HepG2 (cell line): ENCODE data around the gene MYO18A. TPM values are rescaled to one million over a fixed set of nuclear protein-coding genes. Genes with fewer than 3 reads are reported as not detected.

Experiments used
- ATAC-seq: fragments of 200-7000 bp; cut with Tn5 transposase; 3 replicates; pipeline ENCODE4 v1.9.1; 2020; ENCODE audit warnings: mild to moderate bottlenecking, moderate library complexity
- BruUV-seq: library from RNA; stranded (reverse); fragments of 400-500 nt; replicated peaks from 2 replicates; lab custom pipeline; 2021; lab: Mats Ljungman, UMichigan
- CTCF ChIA-PET: fragments of 300-600 bp; formaldehyde crosslinking; extraction: SDS; loops from one replicate; lab custom pipeline; 2021; ENCODE audit warnings: low total read pairs, inconsistent platforms, low intra/inter-chr PET ratio; lab: Yijun Ruan, JAX
- POLR2A ChIA-PET: fragments of 350-600 bp; sonication (Branson Sonifier 250); formaldehyde crosslinking; loops from one replicate; lab custom pipeline; 2020; ENCODE audit warnings: antibody characterized with exemption, inconsistent platforms; lab: Yijun Ruan, JAX
- DNase-seq: peaks from one replicate; pipeline ENCODE4 v3.0.0-alpha.2; 2015; ENCODE audit warnings: low spot score
- FAIRE-seq: peaks from 3 replicates; lab custom pipeline; 2011; peaks lifted over from hg19 to GRCh38; lab: Jason Lieb, UNC
- H2AFZ ChIP-seq: one replicate; pipeline ENCODE4 v1.6.1; 2011; ENCODE audit warnings: low read length, inconsistent platforms
- H3K27ac ChIP-seq: fragments of 300-600 bp; 3 replicates; pipeline ENCODE4 v1.8.0; 2011; ENCODE audit warnings: mixed run types, mild to moderate bottlenecking, mixed read lengths, low read length, inconsistent platforms; ENCODE audit not compliant: insufficient read depth; ENCODE audit errors: extremely low read length
- H3K27me3 ChIP-seq, 2 experiments: fragments of 200-600 bp in 1 of 2; 2 replicates in 1 of 2; 3 replicates in 1 of 2; pipeline versions ENCODE4 v1.6.0 to v1.8.0; 2011; ENCODE audit warnings: low read length in 2 of 2, mild to moderate bottlenecking in 2 of 2, moderate library complexity in 2 of 2, inconsistent platforms in 1 of 2; ENCODE audit not compliant: insufficient read depth in 2 of 2, control insufficient read depth in 1 of 2
- H3K36me3 ChIP-seq, 2 experiments: fragments of 200-600 bp in 1 of 2; replicated peaks in 1 of 2; 2 replicates in 1 of 2; 3 replicates in 1 of 2; pipeline versions ENCODE4 v1.5.1 to v1.8.0; 2011; ENCODE audit warnings: low read length in 2 of 2, inconsistent platforms in 1 of 2; ENCODE audit not compliant: insufficient read depth in 2 of 2, control insufficient read depth in 1 of 2
- H3K4me1 ChIP-seq: 2 replicates; pipeline ENCODE4 v1.5.1; 2012; ENCODE audit warnings: low read length, inconsistent platforms; ENCODE audit not compliant: insufficient read depth
- H3K4me2 ChIP-seq: 2 replicates; pipeline ENCODE4 v1.6.0; 2011; ENCODE audit warnings: low read depth, low read length, inconsistent platforms
- H3K4me3 ChIP-seq, 3 experiments: fragments of 200-600 bp in 1 of 3; sonication (generic), shearing (Covaris generic) in 1 of 3; replicated peaks in 1 of 3; 2 replicates each; pipeline ENCODE4 v1.5.1; 2011 to 2016; ENCODE audit warnings: low read length in 3 of 3, inconsistent platforms in 2 of 3, low read depth in 2 of 3, mild to moderate bottlenecking in 2 of 3, control low read depth in 1 of 3, mixed read lengths in 1 of 3; ENCODE audit not compliant: insufficient read depth in 1 of 3
- H3K79me2 ChIP-seq: one replicate; pipeline ENCODE4 v1.6.1; 2011; ENCODE audit warnings: low read length, inconsistent platforms; ENCODE audit not compliant: insufficient read depth
- H3K9ac ChIP-seq: 2 replicates; pipeline ENCODE4 v1.6.0; 2011; ENCODE audit warnings: mild to moderate bottlenecking, low read depth, low read length, inconsistent platforms; ENCODE audit not compliant: insufficient read depth
- H3K9me3 ChIP-seq: 2 replicates; pipeline ENCODE4 v1.5.1; 2012; ENCODE audit warnings: mild to moderate bottlenecking, low read length
- H4K20me1 ChIP-seq: 2 replicates; pipeline ENCODE4 v1.6.0; 2011; ENCODE audit warnings: inconsistent platforms, mild to moderate bottlenecking, low read length, moderate library complexity; ENCODE audit not compliant: insufficient read depth
- ELF3 ChIP-seq: IDR thresholded peaks from 2 replicates; pipeline ENCODE4 v1.6.1; 2016; ENCODE audit warnings: missing genetic modification reagents, missing compliant biosample characterization
- HOXA7 ChIP-seq: sonication (generic); formaldehyde crosslinking; IDR thresholded peaks from 2 replicates; pipeline ENCODE4 v1.8.1; 2022; ENCODE audit warnings: mild to moderate bottlenecking, missing genetic modification reagents, moderate library complexity
- MATR3 ChIP-seq: sonication (generic); formaldehyde crosslinking; IDR thresholded peaks from 2 replicates; pipeline ENCODE4 v1.4.0; 2020; ENCODE audit warnings: missing genetic modification reagents
- NCOR1 ChIP-seq: fragments of 200-600 bp; sonication (generic); IDR thresholded peaks from 2 replicates; pipeline ENCODE4 v1.7.0; 2017; ENCODE audit warnings: antibody characterized with exemption, low read length, borderline replicate concordance
- SOX5 ChIP-seq: IDR thresholded peaks from 2 replicates; pipeline ENCODE4 v1.6.1; 2016; ENCODE audit warnings: borderline replicate concordance
- YY1 ChIP-seq: IDR thresholded peaks from 2 replicates; pipeline ENCODE4 v1.6.1; 2011; ENCODE audit warnings: low read length, low read depth, moderate library complexity, mild to moderate bottlenecking; ENCODE audit not compliant: insufficient read depth, insufficient replicate concordance
- ZNF44 ChIP-seq: sonication (generic); formaldehyde crosslinking; IDR thresholded peaks from 2 replicates; pipeline ENCODE4 v1.5.1; 2020; ENCODE audit warnings: mild to moderate bottlenecking, missing genetic modification reagents
- ZNF572 ChIP-seq: sonication (generic); formaldehyde crosslinking; IDR thresholded peaks from 2 replicates; pipeline ENCODE4 v1.5.1; 2020; ENCODE audit warnings: mild to moderate bottlenecking, missing genetic modification reagents
- ZNF598 ChIP-seq: sonication (generic); formaldehyde crosslinking; IDR thresholded peaks from 2 replicates; pipeline ENCODE4 v1.5.1; 2020; ENCODE audit warnings: mild to moderate bottlenecking, missing genetic modification reagents, borderline replicate concordance
- ZNF605 ChIP-seq: sonication (generic); formaldehyde crosslinking; IDR thresholded peaks from 2 replicates; pipeline ENCODE4 v1.8.0; 2022; ENCODE audit warnings: mild to moderate bottlenecking, missing genetic modification reagents
- ZNF672 ChIP-seq: sonication (generic); formaldehyde crosslinking; IDR thresholded peaks from 2 replicates; pipeline ENCODE4 v1.8.1; 2022; ENCODE audit warnings: missing genetic modification reagents
- WGBS: methylation state at CpG from one replicate; pipeline ENCODE4 v1.1.6; 2017; ENCODE audit warnings: low lambda C conversion rate; 5-methylcytosine and 5-hydroxymethylcytosine counted together
- in situ Hi-C: cut with HindIII; loops from 2 replicates; pipeline ENCODE4 v1.10.0; 2017; ENCODE audit warnings: low pct_unique_long_range_greater_than_20kb; ENCODE audit not compliant: extremely low pct_ligation_motif_present
- intact Hi-C: fragments of 100-400 bp; cut with micrococcal nuclease; formaldehyde crosslinking; loops from one replicate; pipeline ENCODE4 v1.10.0; 2022; ENCODE audit not compliant: unreplicated experiment
- polyA plus RNA-seq, 8 experiments: library from polyadenylated mRNA; depleted of rRNA in 3 of 8; stranded (reverse) in 7 of 8; unstranded in 1 of 8; fragments of >200 nt; fragmentation: Illumina TruSeq in 4 of 8; extraction: Trizol in 4 of 8; gene quantifications; 2 replicates each; pipeline versions ENCODE4 v1.2.1 to v1.2.3, GENCODE V29; 2011 to 2016; ENCODE audit warnings: low read depth in 4 of 8, missing spikeins in 1 of 8, mixed read lengths in 1 of 8; ENCODE audit not compliant: insufficient read depth in 1 of 8
- total RNA-seq, 5 experiments: library from RNA; depleted of rRNA; stranded (reverse); fragments of >200 nt; fragmentation: Illumina TruSeq; extraction: Trizol; gene quantifications; 2 replicates each; pipeline ENCODE4 v1.2.3, GENCODE V29; 2016; ENCODE audit warnings: low read depth in 1 of 5
- TF ChIP-seq, protein P1 (sequence below): sonication (generic); formaldehyde crosslinking; conservative IDR thresholded peaks from 2 replicates; pipeline ENCODE4 v1.4.0; 2020; ENCODE audit warnings: mild to moderate bottlenecking, missing genetic modification reagents, moderate library complexity
- TF ChIP-seq, protein P2 (sequence below): sonication (generic); formaldehyde crosslinking; conservative IDR thresholded peaks from 2 replicates; pipeline ENCODE4 v1.4.0; 2020; ENCODE audit warnings: missing genetic modification reagents
- TF ChIP-seq, protein P3 (sequence below): sonication (generic); formaldehyde crosslinking; IDR thresholded peaks from 2 replicates; pipeline ENCODE4 v1.4.0; 2020; ENCODE audit warnings: missing genetic modification reagents, mild to moderate bottlenecking, borderline replicate concordance
- TF ChIP-seq, protein P4 (sequence below): sonication (generic); formaldehyde crosslinking; IDR thresholded peaks from 2 replicates; pipeline ENCODE4 v1.5.0; 2020; ENCODE audit warnings: missing genetic modification reagents, mild to moderate bottlenecking, borderline replicate concordance

The MYO18A gene
- total and polyA plus RNA-seq, 2 of the 13 experiments (the other 11 are each of a cell fraction or from before 2014, with no cell fraction given), result 16.8 to 24.8 TPM

DNA sequence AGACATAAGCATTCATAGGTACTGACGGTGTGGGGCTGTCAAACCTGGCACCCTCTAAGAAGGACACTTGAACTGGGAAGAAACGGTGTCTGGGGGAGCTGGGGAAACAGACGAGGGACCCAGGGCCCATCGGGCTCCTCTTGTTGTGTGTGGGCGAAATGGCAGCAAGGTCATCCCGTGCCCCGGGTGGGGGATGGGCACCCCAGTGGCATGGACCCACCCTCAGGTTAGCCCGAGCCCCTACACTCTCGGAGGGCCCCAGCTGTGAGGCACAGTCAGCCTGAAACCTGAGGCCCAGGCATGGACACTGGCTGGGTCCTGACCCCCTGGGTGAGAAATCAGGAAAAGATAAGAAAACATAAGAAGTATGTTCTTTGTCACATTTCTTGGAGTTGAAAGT lies 57.1 kb downstream of the MYO18A start:
- Histone ChIP-seq H3K9ac (no peak overlapping the region), H3K27me3 (no peaks in the 10 kb centered on the region), H3K27ac (no peak overlapping the region), H3K36me3 (peaks cover 36 to 58% of the 10 kb centered on the region in 2 experiments), H2AFZ (no peak overlapping the region), H3K79me2 (peaks cover 2% of the 10 kb centered on the region), H3K9me3 (no peaks in the 10 kb centered on the region), H3K4me3 (no peak overlapping the region), H3K4me1 (no peaks in the 10 kb centered on the region), H3K4me2 (no peak overlapping the region), H4K20me1 (peaks cover 24% of the 10 kb centered on the region; the same call in 1 of the 2 replicates)
- in situ Hi-C loops (loop anchor here (25.0 kb wide), 1 partner anchor 386 kb away; the partner anchor contains the start of genes NEK8, TLCD1 and TRAF4), intact Hi-C loops (no loop called here)
- CTCF ChIA-PET, result interaction anchor here (1.7 to 2.0 kb wide), 2 partner anchors 21 to 96 kb away, joined by 13 to 16 read pairs; no protein-coding TSS in a partner anchor
- BruUV-seq, result no TSS peak
- DNase-seq (no peak), FAIRE-seq (no peak), ATAC-seq (no peak)
- 96% methylated on average over 9 of the region's 9 CpGs for WGBS
- POLR2A ChIA-PET, result interaction anchor here (1.1 to 1.2 kb wide), 2 partner anchors 56 to 171 kb away, joined by 7 to 8 read pairs; partner anchors contain the start of gene NUFIP2
- no peak for TF ChIP-seq ZNF598
- no peak for TF ChIP-seq ZNF44 (CRISPR knock-in tag)
- no peak for TF ChIP-seq ELF3 (CRISPR knock-in tag)
- TF ChIP-seq SOX5 (CRISPR knock-in tag), result no peak
- TF ChIP-seq ZNF605 (CRISPR knock-in tag), result no peak
- no peak for TF ChIP-seq HOXA7 (CRISPR knock-in tag)
- no peak for TF ChIP-seq NCOR1
- TF ChIP-seq, protein P1, sequence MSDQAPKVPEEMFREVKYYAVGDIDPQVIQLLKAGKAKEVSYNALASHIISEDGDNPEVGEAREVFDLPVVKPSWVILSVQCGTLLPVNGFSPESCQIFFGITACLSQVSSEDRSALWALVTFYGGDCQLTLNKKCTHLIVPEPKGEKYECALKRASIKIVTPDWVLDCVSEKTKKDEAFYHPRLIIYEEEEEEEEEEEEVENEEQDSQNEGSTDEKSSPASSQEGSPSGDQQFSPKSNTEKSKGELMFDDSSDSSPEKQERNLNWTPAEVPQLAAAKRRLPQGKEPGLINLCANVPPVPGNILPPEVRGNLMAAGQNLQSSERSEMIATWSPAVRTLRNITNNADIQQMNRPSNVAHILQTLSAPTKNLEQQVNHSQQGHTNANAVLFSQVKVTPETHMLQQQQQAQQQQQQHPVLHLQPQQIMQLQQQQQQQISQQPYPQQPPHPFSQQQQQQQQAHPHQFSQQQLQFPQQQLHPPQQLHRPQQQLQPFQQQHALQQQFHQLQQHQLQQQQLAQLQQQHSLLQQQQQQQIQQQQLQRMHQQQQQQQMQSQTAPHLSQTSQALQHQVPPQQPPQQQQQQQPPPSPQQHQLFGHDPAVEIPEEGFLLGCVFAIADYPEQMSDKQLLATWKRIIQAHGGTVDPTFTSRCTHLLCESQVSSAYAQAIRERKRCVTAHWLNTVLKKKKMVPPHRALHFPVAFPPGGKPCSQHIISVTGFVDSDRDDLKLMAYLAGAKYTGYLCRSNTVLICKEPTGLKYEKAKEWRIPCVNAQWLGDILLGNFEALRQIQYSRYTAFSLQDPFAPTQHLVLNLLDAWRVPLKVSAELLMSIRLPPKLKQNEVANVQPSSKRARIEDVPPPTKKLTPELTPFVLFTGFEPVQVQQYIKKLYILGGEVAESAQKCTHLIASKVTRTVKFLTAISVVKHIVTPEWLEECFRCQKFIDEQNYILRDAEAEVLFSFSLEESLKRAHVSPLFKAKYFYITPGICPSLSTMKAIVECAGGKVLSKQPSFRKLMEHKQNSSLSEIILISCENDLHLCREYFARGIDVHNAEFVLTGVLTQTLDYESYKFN (CRISPR knock-in tag), result no peak
- TF ChIP-seq, protein P2, sequence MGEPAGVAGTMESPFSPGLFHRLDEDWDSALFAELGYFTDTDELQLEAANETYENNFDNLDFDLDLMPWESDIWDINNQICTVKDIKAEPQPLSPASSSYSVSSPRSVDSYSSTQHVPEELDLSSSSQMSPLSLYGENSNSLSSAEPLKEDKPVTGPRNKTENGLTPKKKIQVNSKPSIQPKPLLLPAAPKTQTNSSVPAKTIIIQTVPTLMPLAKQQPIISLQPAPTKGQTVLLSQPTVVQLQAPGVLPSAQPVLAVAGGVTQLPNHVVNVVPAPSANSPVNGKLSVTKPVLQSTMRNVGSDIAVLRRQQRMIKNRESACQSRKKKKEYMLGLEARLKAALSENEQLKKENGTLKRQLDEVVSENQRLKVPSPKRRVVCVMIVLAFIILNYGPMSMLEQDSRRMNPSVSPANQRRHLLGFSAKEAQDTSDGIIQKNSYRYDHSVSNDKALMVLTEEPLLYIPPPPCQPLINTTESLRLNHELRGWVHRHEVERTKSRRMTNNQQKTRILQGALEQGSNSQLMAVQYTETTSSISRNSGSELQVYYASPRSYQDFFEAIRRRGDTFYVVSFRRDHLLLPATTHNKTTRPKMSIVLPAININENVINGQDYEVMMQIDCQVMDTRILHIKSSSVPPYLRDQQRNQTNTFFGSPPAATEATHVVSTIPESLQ (CRISPR knock-in tag), result no peak
- TF ChIP-seq, protein P3, sequence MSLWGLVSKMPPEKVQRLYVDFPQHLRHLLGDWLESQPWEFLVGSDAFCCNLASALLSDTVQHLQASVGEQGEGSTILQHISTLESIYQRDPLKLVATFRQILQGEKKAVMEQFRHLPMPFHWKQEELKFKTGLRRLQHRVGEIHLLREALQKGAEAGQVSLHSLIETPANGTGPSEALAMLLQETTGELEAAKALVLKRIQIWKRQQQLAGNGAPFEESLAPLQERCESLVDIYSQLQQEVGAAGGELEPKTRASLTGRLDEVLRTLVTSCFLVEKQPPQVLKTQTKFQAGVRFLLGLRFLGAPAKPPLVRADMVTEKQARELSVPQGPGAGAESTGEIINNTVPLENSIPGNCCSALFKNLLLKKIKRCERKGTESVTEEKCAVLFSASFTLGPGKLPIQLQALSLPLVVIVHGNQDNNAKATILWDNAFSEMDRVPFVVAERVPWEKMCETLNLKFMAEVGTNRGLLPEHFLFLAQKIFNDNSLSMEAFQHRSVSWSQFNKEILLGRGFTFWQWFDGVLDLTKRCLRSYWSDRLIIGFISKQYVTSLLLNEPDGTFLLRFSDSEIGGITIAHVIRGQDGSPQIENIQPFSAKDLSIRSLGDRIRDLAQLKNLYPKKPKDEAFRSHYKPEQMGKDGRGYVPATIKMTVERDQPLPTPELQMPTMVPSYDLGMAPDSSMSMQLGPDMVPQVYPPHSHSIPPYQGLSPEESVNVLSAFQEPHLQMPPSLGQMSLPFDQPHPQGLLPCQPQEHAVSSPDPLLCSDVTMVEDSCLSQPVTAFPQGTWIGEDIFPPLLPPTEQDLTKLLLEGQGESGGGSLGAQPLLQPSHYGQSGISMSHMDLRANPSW (CRISPR knock-in tag), result no peak
- no peak for TF ChIP-seq ZNF672 (CRISPR knock-in tag)
- TF ChIP-seq YY1, result no peak
- TF ChIP-seq, protein P4, sequence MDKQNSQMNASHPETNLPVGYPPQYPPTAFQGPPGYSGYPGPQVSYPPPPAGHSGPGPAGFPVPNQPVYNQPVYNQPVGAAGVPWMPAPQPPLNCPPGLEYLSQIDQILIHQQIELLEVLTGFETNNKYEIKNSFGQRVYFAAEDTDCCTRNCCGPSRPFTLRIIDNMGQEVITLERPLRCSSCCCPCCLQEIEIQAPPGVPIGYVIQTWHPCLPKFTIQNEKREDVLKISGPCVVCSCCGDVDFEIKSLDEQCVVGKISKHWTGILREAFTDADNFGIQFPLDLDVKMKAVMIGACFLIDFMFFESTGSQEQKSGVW, result no peak
- TF ChIP-seq ZNF572 (CRISPR knock-in tag), result no peak
- no peak for TF ChIP-seq MATR3
